ENCODE measurements around the gene WARS2. TPM values are rescaled to one million over a fixed set of nuclear protein-coding genes. Genes with fewer than 3 reads are reported as not detected.
"Not testable (repeated sequence)": the region's sequence is repeated elsewhere in the genome, so short reads cannot be mapped to it uniquely, and the experiment has no call there.

The WARS2 gene
- polyA plus RNA-seq, 1 experiment, result 17.7 TPM

DNA sequence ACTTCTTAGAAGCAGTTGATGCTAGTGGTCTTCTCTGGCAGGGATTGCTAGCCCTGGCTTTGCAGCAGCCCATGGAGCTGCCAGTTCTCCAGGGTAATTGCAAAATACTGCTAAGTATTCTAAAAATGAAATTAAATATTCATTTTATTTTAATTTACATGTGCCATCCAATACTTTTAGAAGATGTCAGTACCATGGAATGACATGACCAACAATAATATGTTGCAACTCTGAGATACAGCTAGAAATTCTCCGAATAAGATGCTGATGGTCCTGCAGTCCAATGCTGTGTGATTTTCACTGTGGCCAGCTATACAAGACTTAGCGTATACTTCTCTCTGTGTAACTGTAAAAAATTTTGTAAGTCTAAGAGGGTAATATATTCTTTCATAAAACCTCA is 20.0 kb upstream of the WARS2 start:
- Histone ChIP-seq H3K27me3 (ENCODE audit: control insufficient read depth, insufficient read depth, low read length) (no peaks in the 10 kb centered on the region), H3K36me3 (ENCODE audit: control insufficient read depth, insufficient read depth, low read length) (no peaks in the 10 kb centered on the region), H3K4me3 (ENCODE audit: low read depth, low read length) (no peak overlapping the region)
- POLR2A ChIA-PET, result no interaction called here
- TF ChIP-seq, protein P1, sequence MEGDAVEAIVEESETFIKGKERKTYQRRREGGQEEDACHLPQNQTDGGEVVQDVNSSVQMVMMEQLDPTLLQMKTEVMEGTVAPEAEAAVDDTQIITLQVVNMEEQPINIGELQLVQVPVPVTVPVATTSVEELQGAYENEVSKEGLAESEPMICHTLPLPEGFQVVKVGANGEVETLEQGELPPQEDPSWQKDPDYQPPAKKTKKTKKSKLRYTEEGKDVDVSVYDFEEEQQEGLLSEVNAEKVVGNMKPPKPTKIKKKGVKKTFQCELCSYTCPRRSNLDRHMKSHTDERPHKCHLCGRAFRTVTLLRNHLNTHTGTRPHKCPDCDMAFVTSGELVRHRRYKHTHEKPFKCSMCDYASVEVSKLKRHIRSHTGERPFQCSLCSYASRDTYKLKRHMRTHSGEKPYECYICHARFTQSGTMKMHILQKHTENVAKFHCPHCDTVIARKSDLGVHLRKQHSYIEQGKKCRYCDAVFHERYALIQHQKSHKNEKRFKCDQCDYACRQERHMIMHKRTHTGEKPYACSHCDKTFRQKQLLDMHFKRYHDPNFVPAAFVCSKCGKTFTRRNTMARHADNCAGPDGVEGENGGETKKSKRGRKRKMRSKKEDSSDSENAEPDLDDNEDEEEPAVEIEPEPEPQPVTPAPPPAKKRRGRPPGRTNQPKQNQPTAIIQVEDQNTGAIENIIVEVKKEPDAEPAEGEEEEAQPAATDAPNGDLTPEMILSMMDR (IDR thresholded peaks at IDR 0.05; ENCODE audit: insufficient read depth, low read depth, low read length), result no peak
- CTCF ChIA-PET, result interaction anchor here (0.6 kb wide), 1 partner anchor 262 kb away, joined by 3 read pairs; no protein-coding TSS in a partner anchor
- DNase-seq (ENCODE audit: low read depth), result no peak

DNA sequence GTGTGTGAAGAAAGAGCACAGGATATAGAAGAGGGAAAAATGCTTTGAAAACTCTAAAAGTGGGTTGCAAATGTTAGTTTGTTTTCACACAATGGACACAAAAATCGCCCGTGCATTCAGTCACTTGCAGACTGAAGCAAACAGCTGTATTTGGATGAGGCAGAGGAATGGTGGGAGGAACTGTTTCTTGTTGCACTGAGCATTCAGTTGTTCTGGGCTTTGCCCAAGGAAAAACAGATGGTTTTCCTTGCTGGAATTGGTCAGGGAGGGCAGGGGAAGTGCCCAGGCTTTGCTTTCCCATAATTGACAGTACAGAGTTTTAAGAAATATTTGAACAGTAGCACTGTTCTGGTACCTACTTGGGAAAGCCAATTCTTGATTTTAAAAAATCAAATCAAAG is 19.5 kb upstream of the WARS2 start:
- Histone ChIP-seq H3K36me3 (ENCODE audit: control insufficient read depth, insufficient read depth, low read length) (no peaks in the 10 kb centered on the region), H3K4me3 (ENCODE audit: low read depth, low read length) (no peak overlapping the region), H3K27me3 (ENCODE audit: control insufficient read depth, insufficient read depth, low read length) (no peaks in the 10 kb centered on the region)
- TF ChIP-seq, protein P1 (IDR thresholded peaks at IDR 0.05; ENCODE audit: insufficient read depth, low read depth, low read length), result no peak
- DNase-seq (ENCODE audit: low read depth), result no peak
- ChIA-PET CTCF (interaction anchor here (0.7 kb wide), 1 partner anchor 182 kb away, joined by 3 read pairs; no protein-coding TSS in a partner anchor), POLR2A (no interaction called here)

DNA sequence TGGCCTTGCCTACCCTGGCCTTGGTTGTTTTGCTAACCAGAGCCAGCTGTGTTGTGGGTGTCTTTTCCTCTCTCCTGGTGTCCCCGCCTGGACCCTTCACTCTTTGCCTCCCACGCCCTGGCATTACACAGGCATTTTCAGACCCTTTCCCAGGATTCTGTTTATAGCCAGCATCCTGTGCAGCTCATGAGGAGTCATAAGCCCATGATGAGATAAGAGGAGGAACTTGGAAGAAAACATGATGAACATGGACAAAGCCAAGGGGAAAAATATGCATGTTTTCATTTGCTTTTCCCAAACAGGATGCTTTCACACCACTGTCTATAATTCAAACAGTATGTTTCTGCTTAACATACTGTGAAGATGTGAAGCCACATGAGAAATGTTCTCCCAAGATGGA is 18.7 kb upstream of the WARS2 start:
- H3K27me3 ChIP-seq (ENCODE audit: control insufficient read depth, insufficient read depth, low read length), result no peaks in the 10 kb centered on the region
- H3K4me3 ChIP-seq (ENCODE audit: low read depth, low read length), result no peak overlapping the region
- no peaks in the 10 kb centered on the region for H3K36me3 ChIP-seq (ENCODE audit: control insufficient read depth, insufficient read depth, low read length)
- TF ChIP-seq, protein P1 (IDR thresholded peaks at IDR 0.05; ENCODE audit: insufficient read depth, low read depth, low read length), result no peak
- DNase-seq (ENCODE audit: low read depth), result peak; percentile 59
- POLR2A ChIA-PET, result no interaction called here
- CTCF ChIA-PET, result no interaction called here

DNA sequence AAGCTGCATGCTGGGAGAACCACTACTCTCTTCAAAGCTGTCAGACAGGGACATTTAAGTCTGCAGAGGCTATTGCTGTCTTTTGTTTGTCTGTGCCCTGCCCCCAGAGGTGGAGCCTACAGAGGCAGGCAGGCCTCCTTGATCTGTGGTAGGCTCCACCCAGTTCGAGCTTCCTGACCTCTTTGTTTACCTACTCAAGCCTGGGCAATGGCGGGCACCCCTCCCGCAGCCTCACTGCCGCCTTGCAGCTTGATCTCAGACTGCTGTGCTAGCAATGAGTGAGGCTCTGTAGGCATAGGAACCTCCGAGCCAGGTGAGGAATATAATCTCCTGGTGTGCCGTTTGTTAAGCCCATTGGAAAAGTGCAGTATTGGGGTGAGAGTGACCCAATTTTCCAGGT is 16.3 kb upstream of the WARS2 start:
- H3K4me3 ChIP-seq (ENCODE audit: low read depth, low read length); H3K27me3 ChIP-seq (ENCODE audit: control insufficient read depth, insufficient read depth, low read length); DNase-seq (ENCODE audit: low read depth); H3K36me3 ChIP-seq (ENCODE audit: control insufficient read depth, insufficient read depth, low read length); POLR2A ChIA-PET; CTCF ChIA-PET: not testable (repeated sequence)

DNA sequence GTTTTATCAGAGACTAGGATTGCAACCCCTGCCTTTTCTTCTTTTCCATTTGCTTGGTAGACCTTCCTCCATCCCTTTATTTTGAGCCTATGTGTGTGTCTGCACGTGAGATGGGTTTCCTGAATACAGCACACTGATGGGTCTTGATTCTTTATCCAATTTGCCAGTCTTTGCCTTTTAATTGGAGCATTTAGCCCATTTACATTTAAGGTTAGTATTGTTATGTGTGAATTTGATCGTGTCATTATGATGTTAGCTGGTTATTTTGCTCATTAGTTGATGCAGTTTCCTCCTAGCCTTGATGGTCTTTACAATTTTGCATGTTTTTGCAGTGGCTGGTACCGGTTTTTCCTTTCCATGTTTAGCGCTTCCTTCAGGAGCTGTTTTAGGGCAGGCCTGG is 14.6 kb upstream of the WARS2 start:
- POLR2A ChIA-PET; CTCF ChIA-PET; H3K27me3 ChIP-seq (ENCODE audit: control insufficient read depth, insufficient read depth, low read length); H3K36me3 ChIP-seq (ENCODE audit: control insufficient read depth, insufficient read depth, low read length); DNase-seq (ENCODE audit: low read depth); H3K4me3 ChIP-seq (ENCODE audit: low read depth, low read length): not testable (repeated sequence)

DNA sequence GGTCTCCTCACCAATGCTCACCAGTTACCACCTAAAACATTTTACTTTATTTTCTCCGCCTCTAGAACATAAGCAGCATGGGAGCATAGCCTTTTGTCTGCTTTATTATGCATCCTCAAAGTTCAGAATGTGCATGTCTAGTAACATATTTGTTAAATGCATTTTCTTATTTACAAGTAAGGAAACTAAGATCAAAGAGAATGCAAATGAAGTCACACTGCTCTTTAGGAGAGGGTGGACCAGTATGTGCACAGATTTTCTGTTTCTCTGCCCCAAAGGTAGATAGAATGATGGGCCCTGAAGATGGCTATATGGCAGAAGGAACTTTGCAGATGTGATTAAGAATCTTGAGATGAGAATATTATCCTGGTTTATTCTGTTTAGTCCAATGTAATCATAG is 9.7 kb upstream of the WARS2 start:
- Histone ChIP-seq H3K27me3 (ENCODE audit: control insufficient read depth, insufficient read depth, low read length) (no peaks in the 10 kb centered on the region), H3K4me3 (ENCODE audit: low read depth, low read length) (no peak overlapping the region), H3K36me3 (ENCODE audit: control insufficient read depth, insufficient read depth, low read length) (no peaks in the 10 kb centered on the region)
- no peak for DNase-seq (ENCODE audit: low read depth)
- POLR2A ChIA-PET, result no interaction called here
- TF ChIP-seq, protein P1 (IDR thresholded peaks at IDR 0.05; ENCODE audit: insufficient read depth, low read depth, low read length), result no peak
- CTCF ChIA-PET, result no interaction called here
